Nephron progenitor cell (in vitro differentiated cells): ENCODE data around the gene ENPP7.

ENCODE experiments used
- DNase-seq: peaks from one replicate; pipeline ENCODE4 v3.0.0; 2021
- H3K27ac Mint-ChIP-seq: 2 replicates; pipeline ENCODE4 v1.8.0; 2021; ENCODE audit warnings: mild to moderate bottlenecking, moderate library complexity, mixed read lengths
- H3K27me3 Mint-ChIP-seq: 2 replicates; pipeline ENCODE4 v1.8.0; 2021; ENCODE audit warnings: mild to moderate bottlenecking, low read depth, mixed read lengths; ENCODE audit not compliant: poor library complexity
- H3K36me3 Mint-ChIP-seq: 2 replicates; pipeline ENCODE4 v1.8.0; 2021; ENCODE audit warnings: low read depth, mixed read lengths
- H3K4me1 Mint-ChIP-seq: 2 replicates; pipeline ENCODE4 v1.8.0; 2021; ENCODE audit warnings: mixed read lengths
- H3K4me3 Mint-ChIP-seq: 2 replicates; pipeline ENCODE4 v1.8.0; 2021; ENCODE audit warnings: mild to moderate bottlenecking, moderate library complexity, mixed read lengths
- H3K9me3 Mint-ChIP-seq: 2 replicates; pipeline ENCODE4 v1.8.0; 2021; ENCODE audit warnings: mild to moderate bottlenecking, moderate library complexity, mixed read lengths
- TF ChIP-seq, protein P1 (sequence below): fragments of 200-600 bp; sonication (generic); IDR thresholded peaks from 2 replicates; pipeline ENCODE4 v1.5.0; 2021; ENCODE audit warnings: antibody characterized with exemption

The ENPP7 gene

DNA sequence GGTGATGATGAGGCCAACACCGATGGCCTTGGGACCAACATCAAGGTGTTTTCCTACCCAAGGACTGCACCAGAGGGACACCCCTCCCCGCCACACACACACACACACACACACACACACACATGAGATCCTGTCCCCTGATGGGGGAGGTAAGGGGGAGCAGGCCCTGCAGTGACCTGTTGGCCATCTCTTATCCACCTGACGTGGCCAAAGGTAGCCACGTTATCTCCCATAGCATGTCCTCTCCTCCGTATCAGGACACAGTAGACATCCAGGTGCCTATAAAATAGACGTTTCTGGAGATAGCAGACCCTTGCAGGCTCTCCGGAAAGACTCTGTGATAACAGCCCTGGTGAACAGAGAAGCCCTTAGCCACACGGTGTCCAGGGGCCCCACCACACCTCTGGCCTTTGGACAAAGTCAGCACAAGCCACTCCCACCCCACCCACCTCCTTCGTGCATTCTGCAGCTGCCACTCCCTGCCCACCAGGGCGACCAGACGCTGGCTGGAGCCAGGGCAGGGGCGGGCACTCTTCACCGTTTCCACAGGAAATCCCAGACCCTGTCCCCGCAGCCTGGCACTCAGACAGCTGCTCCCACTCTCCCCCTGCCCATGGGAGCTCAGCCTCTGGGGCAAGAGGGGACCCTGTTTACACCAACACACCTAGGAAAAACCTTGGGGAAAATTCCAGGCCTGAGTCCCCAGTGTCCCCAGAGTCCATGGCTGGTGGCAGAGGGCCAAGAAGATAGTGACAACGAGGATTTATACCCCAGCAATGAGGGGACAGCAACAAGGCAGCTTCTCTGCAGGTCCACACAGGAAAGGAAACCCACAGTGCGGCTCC is 15.4 kb upstream of the ENPP7 start:
- no peak for DNase-seq
- TF ChIP-seq, protein P1, sequence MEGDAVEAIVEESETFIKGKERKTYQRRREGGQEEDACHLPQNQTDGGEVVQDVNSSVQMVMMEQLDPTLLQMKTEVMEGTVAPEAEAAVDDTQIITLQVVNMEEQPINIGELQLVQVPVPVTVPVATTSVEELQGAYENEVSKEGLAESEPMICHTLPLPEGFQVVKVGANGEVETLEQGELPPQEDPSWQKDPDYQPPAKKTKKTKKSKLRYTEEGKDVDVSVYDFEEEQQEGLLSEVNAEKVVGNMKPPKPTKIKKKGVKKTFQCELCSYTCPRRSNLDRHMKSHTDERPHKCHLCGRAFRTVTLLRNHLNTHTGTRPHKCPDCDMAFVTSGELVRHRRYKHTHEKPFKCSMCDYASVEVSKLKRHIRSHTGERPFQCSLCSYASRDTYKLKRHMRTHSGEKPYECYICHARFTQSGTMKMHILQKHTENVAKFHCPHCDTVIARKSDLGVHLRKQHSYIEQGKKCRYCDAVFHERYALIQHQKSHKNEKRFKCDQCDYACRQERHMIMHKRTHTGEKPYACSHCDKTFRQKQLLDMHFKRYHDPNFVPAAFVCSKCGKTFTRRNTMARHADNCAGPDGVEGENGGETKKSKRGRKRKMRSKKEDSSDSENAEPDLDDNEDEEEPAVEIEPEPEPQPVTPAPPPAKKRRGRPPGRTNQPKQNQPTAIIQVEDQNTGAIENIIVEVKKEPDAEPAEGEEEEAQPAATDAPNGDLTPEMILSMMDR, result no peak
- peaks cover 21% of the 10 kb centered on the region for H3K4me1 Mint-ChIP-seq
- peaks cover 37% of the 10 kb centered on the region for H3K27me3 Mint-ChIP-seq
- H3K9me3 Mint-ChIP-seq, result peaks cover 4% of the 10 kb centered on the region
- H3K4me3 Mint-ChIP-seq, result no peak overlapping the region
- H3K36me3 Mint-ChIP-seq, result no peaks in the 10 kb centered on the region
- no peak overlapping the region for H3K27ac Mint-ChIP-seq

DNA sequence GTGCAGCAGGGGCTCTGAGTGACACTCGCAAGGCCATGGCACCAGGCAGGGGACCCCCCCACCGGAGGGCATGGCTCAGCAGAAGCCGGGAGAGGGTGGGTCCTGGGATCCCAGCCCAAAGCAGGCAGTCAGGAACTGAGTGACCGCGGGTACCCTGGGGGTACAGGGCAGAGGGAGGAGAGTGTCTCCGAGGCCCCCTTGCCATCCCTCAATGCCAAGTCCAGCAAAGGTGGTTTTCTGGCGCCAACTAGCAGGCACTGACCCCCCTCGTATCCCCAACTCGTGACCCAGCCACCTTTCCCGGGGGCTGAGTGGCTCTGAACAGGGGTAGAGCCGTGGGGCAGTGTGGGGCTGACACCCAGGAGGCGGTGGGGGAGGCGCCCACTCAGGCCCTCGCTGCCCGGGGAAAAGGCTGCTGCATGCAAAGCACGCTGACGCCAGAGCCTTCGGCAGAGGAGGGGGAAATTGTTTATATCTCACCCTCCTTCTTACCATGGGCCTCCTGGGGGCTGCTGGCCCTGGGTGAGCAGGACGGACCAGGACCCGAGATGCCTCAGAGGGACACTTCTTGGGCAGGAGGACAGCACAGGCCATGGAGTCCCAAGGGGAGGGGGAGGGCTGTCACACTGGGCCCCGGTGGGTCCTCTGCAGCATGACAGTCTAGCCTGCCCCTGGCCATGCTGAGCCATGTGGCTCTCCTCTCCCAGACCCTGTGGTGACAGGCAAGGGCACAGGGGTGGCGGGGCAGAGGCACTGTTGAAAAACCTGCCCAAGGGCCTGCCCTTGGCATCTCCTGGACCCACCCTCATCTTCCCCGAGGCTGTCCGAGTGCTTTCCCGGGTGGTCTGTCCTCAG is 14.6 kb upstream of the ENPP7 start:
- H3K27ac Mint-ChIP-seq, result no peak overlapping the region
- no peak overlapping the region for H3K4me3 Mint-ChIP-seq
- H3K36me3 Mint-ChIP-seq, result no peaks in the 10 kb centered on the region
- no peak for DNase-seq
- peaks cover 4% of the 10 kb centered on the region for H3K9me3 Mint-ChIP-seq
- TF ChIP-seq, protein P1, result no peak
- H3K4me1 Mint-ChIP-seq, result peaks cover 26% of the 10 kb centered on the region
- peaks cover 33% of the 10 kb centered on the region for H3K27me3 Mint-ChIP-seq

DNA sequence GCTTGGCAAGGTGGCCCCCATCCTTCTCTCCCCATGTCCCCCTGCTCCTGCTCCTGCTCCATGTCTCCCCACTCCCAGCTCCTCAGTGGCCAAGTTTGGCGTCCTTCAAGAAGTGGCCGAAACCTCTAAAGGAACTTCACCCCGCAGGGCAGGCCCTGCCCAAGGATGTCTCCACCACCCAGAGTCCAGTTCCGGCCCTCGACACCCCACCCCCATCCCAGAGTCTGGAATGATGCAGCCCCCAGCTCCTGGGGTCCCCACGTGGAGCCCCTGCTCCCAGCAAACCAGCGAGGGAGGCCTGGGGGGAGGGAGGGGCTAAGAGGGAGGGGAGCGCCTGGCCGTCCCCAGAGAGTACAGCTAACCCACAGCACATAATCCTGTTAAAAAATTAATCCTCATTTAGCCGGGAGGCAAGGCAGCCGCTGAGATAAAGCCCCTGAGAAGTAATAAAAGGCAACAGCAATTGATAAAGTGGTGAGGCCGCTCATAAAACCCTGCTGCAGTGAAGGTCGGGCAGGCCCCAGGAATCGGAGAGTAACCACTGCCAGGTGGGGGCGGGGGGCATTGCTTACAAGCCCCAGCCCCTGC is 9.9 kb upstream of the ENPP7 start:
- no peak for DNase-seq
- no peak overlapping the region for H3K27ac Mint-ChIP-seq
- TF ChIP-seq, protein P1, result no peak
- no peaks in the 10 kb centered on the region for H3K9me3 Mint-ChIP-seq
- no peaks in the 10 kb centered on the region for H3K36me3 Mint-ChIP-seq
- H3K27me3 Mint-ChIP-seq, result peaks cover 13% of the 10 kb centered on the region
- peaks cover 36% of the 10 kb centered on the region for H3K4me1 Mint-ChIP-seq
- no peak overlapping the region for H3K4me3 Mint-ChIP-seq

DNA sequence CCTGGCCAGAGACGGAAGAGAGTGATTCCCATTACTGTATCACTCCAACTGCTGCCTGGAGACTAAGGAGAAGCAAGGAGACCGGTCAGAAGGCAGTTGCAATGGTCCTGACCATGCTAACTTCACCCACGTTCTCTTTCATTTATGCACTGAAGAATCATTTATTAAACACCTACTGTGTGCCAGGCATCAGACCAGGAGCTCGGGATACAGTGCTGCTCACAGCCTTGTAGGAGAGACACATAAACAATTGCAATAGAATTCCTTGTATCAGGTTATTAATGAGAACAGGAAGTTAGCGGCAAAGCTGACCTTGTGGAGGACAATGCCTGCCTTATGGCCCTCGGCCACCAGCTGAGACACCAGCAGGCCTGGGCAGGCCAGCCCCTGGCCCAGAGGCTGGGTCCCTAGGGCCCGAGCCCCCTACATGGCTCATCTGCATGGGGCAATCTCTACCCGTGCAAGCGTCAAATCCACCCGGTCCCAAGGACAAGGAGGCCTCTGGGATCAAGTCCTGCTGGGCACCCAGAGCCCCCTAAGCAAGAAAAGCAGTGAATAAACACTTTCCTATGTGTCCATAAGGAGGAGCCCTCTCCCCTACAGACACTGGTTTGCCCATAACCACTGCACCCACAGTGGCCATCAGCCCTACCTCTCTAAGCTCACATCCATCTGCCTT is 8.6 kb upstream of the ENPP7 start:
- Mint-ChIP-seq H3K36me3 (no peaks in the 10 kb centered on the region), H3K4me1 (peaks cover 36% of the 10 kb centered on the region), H3K27me3 (peaks cover 13% of the 10 kb centered on the region), H3K4me3 (no peak overlapping the region), H3K9me3 (no peaks in the 10 kb centered on the region), H3K27ac (no peak overlapping the region)
- TF ChIP-seq, protein P1, result peak; percentile 48
- DNase-seq, result no peak

DNA sequence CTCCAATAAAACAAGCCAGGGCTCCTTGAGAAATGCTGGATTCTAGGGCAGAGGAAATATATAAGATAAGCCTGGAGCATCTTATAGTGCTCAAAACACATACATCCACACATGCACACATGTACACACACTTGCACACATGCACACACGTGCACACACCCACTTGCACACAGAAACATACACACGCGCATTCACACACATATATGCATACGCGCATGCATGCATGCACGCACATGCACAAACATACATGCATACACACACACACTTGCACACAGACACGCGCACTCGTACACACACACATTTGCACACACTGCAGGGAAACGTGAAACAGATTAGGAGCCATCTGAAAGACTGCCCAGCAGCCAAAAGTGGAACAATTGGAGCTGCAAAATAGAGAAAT is 8.0 kb upstream of the ENPP7 start:
- TF ChIP-seq, protein P1, result no peak
- DNase-seq, result no peak
- Mint-ChIP-seq H3K36me3 (no peaks in the 10 kb centered on the region), H3K27ac (no peak overlapping the region), H3K4me3 (no peak overlapping the region), H3K4me1 (peaks cover 37% of the 10 kb centered on the region), H3K27me3 (peaks cover 13% of the 10 kb centered on the region), H3K9me3 (no peaks in the 10 kb centered on the region)
